Fibroblast of lung (primary cell): ENCODE measurements around the gene ANKS1A. TPM values are rescaled to one million over a fixed set of nuclear protein-coding genes. Genes with fewer than 3 reads are reported as not detected.

Experiments
- DNase-seq, 2 donors: peaks; one replicate each; pipeline versions ENCODE4 v3.0.0 to v3.0.0-alpha.2; 2010; ENCODE audit warnings: low read depth in 2 of 2
- H2AFZ ChIP-seq: 2 replicates; pipeline ENCODE4 v1.5.1; 2012; ENCODE audit warnings: low read length, control low read depth, inconsistent platforms
- H3K27ac ChIP-seq: 2 replicates; pipeline ENCODE4 v1.5.1; 2011; ENCODE audit warnings: low read length, control low read depth; ENCODE audit not compliant: insufficient read depth
- H3K27me3 ChIP-seq: 2 replicates; pipeline ENCODE4 v1.5.1; 2011; ENCODE audit warnings: mild to moderate bottlenecking, low read length; ENCODE audit not compliant: control insufficient read depth, insufficient read depth
- H3K36me3 ChIP-seq: 2 replicates; pipeline ENCODE4 v1.5.1; 2011; ENCODE audit warnings: low read length; ENCODE audit not compliant: control insufficient read depth, insufficient read depth
- H3K4me1 ChIP-seq: 2 replicates; pipeline ENCODE4 v1.5.1; 2011; ENCODE audit warnings: low read length; ENCODE audit not compliant: control insufficient read depth, insufficient read depth; ENCODE audit errors: extremely low read depth
- H3K4me2 ChIP-seq: 2 replicates; pipeline ENCODE4 v1.5.1; 2011; ENCODE audit warnings: low read length, control low read depth; ENCODE audit not compliant: insufficient read depth; ENCODE audit errors: extremely low read depth
- H3K4me3 ChIP-seq, 4 experiments: fragments of 200-600 bp in 1 of 4; sonication (generic) in 1 of 4; replicated peaks in 1 of 4; 2 replicates each; pipeline ENCODE4 v1.5.1; 2011 to 2016; ENCODE audit warnings: low read length in 4 of 4, low read depth in 3 of 4, mild to moderate bottlenecking in 3 of 4, control low read depth in 2 of 4, inconsistent platforms in 1 of 4, mixed read lengths in 1 of 4; ENCODE audit not compliant: insufficient read depth in 1 of 4; ENCODE audit errors: control extremely low read depth in 1 of 4
- H3K79me2 ChIP-seq: 2 replicates; pipeline ENCODE4 v1.5.1; 2012; ENCODE audit warnings: mild to moderate bottlenecking, low read length, inconsistent platforms; ENCODE audit not compliant: control insufficient read depth, insufficient read depth
- H3K9ac ChIP-seq: 2 replicates; pipeline ENCODE4 v1.5.1; 2011; ENCODE audit warnings: mild to moderate bottlenecking, low read length, control low read depth; ENCODE audit not compliant: insufficient read depth
- H3K9me3 ChIP-seq: 2 replicates; pipeline ENCODE4 v1.5.1; 2012; ENCODE audit warnings: low read depth, low read length; ENCODE audit not compliant: control insufficient read depth, insufficient read depth
- H4K20me1 ChIP-seq: 2 replicates; pipeline ENCODE4 v1.5.1; 2011; ENCODE audit warnings: low read length; ENCODE audit not compliant: control insufficient read depth, insufficient read depth; ENCODE audit errors: extremely low read depth
- CTCF ChIP-seq, 2 donors: IDR thresholded peaks in 1 of 2; conservative IDR thresholded peaks in 1 of 2; 1 replicate in 1 of 2; 2 replicates in 1 of 2; pipeline ENCODE4 v1.5.1; 2011 to 2012; ENCODE audit warnings: low read length in 2 of 2, control low read depth in 1 of 2, inconsistent platforms in 1 of 2, low read depth in 1 of 2, mild to moderate bottlenecking in 1 of 2
- EZH2 ChIP-seq: IDR thresholded peaks from 2 replicates; pipeline ENCODE4 v1.5.1; 2012; ENCODE audit warnings: low read length, control low read depth, mild to moderate bottlenecking; ENCODE audit errors: missing control alignments
- polyA plus RNA-seq, 2 donors: library from polyadenylated mRNA; depleted of rRNA in 1 of 2; stranded (reverse) in 1 of 2; unstranded in 1 of 2; fragments of >200 nt; gene quantifications; 2 replicates each; pipeline ENCODE4 v1.2.1, GENCODE V29; 2011 to 2012; ENCODE audit warnings: missing spikeins in 1 of 2
- total RNA-seq: library from RNA; depleted of rRNA; stranded (reverse); fragments of >200 nt; gene quantifications from 2 replicates; pipeline ENCODE4 v1.2.1, GENCODE V29; 2014

Gene ANKS1A
- total and polyA plus RNA-seq, 2 donors (not counting 1 experiment from before 2014, with no cell fraction given) = 3.6 to 7.8 TPM

- no peak overlapping the region for H3K9ac ChIP-seq
- no peaks in the 10 kb centered on the region for H3K36me3 ChIP-seq
- H4K20me1 ChIP-seq = no peaks in the 10 kb centered on the region
- peaks cover 10% of the 10 kb centered on the region for H3K4me1 ChIP-seq
- H3K27me3 ChIP-seq = no peaks in the 10 kb centered on the region
- no peaks in the 10 kb centered on the region for H3K79me2 ChIP-seq
- H3K27ac ChIP-seq = no peak overlapping the region
- H2AFZ ChIP-seq = no peak overlapping the region
- TF ChIP-seq CTCF (conservative IDR thresholded peaks at IDR 0.05 in 1 of 2, IDR thresholded peaks at IDR 0.05 in 1 of 2; ENCODE audit: low read depth in 1 of 2, low read length in 2 of 2) = no peak
- TF ChIP-seq EZH2 = no peak
- no peak overlapping the region for H3K4me3 ChIP-seq
- peak in 1 of 2 donors; percentile 63 for DNase-seq
- H3K4me2 ChIP-seq = no peak overlapping the region
- no peaks in the 10 kb centered on the region for H3K9me3 ChIP-seq
Measured at GRCh38 chr6:35026434-35027222, 137.6 kb downstream of the ANKS1A start.

GRCh38 chr6:35027807-35028206, 138.8 kb downstream of the ANKS1A start:
- Histone ChIP-seq H3K4me1 (peaks cover 10% of the 10 kb centered on the region), H2AFZ (no peak overlapping the region), H3K4me2 (no peak overlapping the region), H3K9me3 (no peaks in the 10 kb centered on the region), H3K36me3 (no peaks in the 10 kb centered on the region), H3K4me3 (no peak overlapping the region), H3K27ac (no peak overlapping the region), H3K79me2 (no peaks in the 10 kb centered on the region), H3K27me3 (no peaks in the 10 kb centered on the region), H3K9ac (no peak overlapping the region), H4K20me1 (no peaks in the 10 kb centered on the region)
- no peak for TF ChIP-seq CTCF (conservative IDR thresholded peaks at IDR 0.05 in 1 of 2, IDR thresholded peaks at IDR 0.05 in 1 of 2; ENCODE audit: low read depth in 1 of 2, low read length in 2 of 2)
- TF ChIP-seq EZH2 = no peak
- DNase-seq = no peak

GRCh38 chr6:35028781-35029769, 140.0 kb downstream of the ANKS1A start:
- H3K4me3 ChIP-seq = no peak overlapping the region
- TF ChIP-seq EZH2 = no peak
- no peak for TF ChIP-seq CTCF (conservative IDR thresholded peaks at IDR 0.05 in 1 of 2, IDR thresholded peaks at IDR 0.05 in 1 of 2; ENCODE audit: low read depth in 1 of 2, low read length in 2 of 2)
- no peaks in the 10 kb centered on the region for H3K36me3 ChIP-seq
- no peak overlapping the region for H2AFZ ChIP-seq
- H3K9me3 ChIP-seq = no peaks in the 10 kb centered on the region
- H3K4me2 ChIP-seq = no peak overlapping the region
- H3K4me1 ChIP-seq = peaks cover 10% of the 10 kb centered on the region
- no peaks in the 10 kb centered on the region for H3K27me3 ChIP-seq
- H4K20me1 ChIP-seq = no peaks in the 10 kb centered on the region
- no peak overlapping the region for H3K9ac ChIP-seq
- H3K27ac ChIP-seq = no peak overlapping the region
- H3K79me2 ChIP-seq = no peaks in the 10 kb centered on the region
- no peak for DNase-seq
